WTC11 (cell line): Measurements from ENCODE around the gene RTN4. TPM values are rescaled to one million over a fixed set of nuclear protein-coding genes. Genes with fewer than 3 reads are reported as not detected.

Source experiments
- ATAC-seq: fragments of 200-7000 bp; cut with Tn5 transposase; 2 replicates; pipeline ENCODE4 v1.10.0; 2021; ENCODE audit warnings: mild to moderate bottlenecking, moderate library complexity
- CTCF ChIA-PET: fragments of 300-600 bp; sonication (Branson Sonifier 250); formaldehyde crosslinking; loops from one replicate; lab custom pipeline; 2021; ENCODE audit warnings: antibody characterized with exemption; lab: Charles Lee
- POLR2A ChIA-PET: fragments of 350-600 bp; sonication (Branson Sonifier 250); formaldehyde crosslinking; loops from one replicate; lab custom pipeline; 2021; ENCODE audit warnings: antibody characterized with exemption; lab: Charles Lee
- DNase-seq: peaks from one replicate; pipeline ENCODE4 v3.0.0; 2021; ENCODE audit warnings: low spot score
- H3K27ac Mint-ChIP-seq: 2 replicates; pipeline ENCODE4 v1.8.0; 2021; ENCODE audit warnings: mixed read lengths
- H3K27me3 Mint-ChIP-seq: 2 replicates; pipeline ENCODE4 v1.8.0; 2021; ENCODE audit warnings: low read depth, mild to moderate bottlenecking, moderate library complexity, mixed read lengths
- H3K36me3 Mint-ChIP-seq: 2 replicates; pipeline ENCODE4 v1.8.0; 2021; ENCODE audit warnings: mixed read lengths
- H3K4me1 Mint-ChIP-seq: 2 replicates; pipeline ENCODE4 v1.8.0; 2022; ENCODE audit warnings: mixed read lengths
- H3K4me3 Mint-ChIP-seq: 2 replicates; pipeline ENCODE4 v1.8.0; 2021; ENCODE audit warnings: mild to moderate bottlenecking, moderate library complexity, mixed read lengths
- H3K9me3 Mint-ChIP-seq: 2 replicates; pipeline ENCODE4 v1.8.0; 2021; ENCODE audit warnings: mixed read lengths
- AFF4 ChIP-seq: sonication (generic); formaldehyde crosslinking; IDR thresholded peaks from 2 replicates; pipeline ENCODE4 v1.8.1; 2023; ENCODE audit warnings: mild to moderate bottlenecking, missing genetic modification reagents, borderline replicate concordance
- E2F4 ChIP-seq: sonication (generic); formaldehyde crosslinking; IDR thresholded peaks from 2 replicates; pipeline ENCODE4 v1.8.1; 2022; ENCODE audit warnings: low read depth, mild to moderate bottlenecking, moderate library complexity, missing genetic modification reagents, borderline replicate concordance
- MLX ChIP-seq: sonication (generic); formaldehyde crosslinking; IDR thresholded peaks from 2 replicates; pipeline ENCODE4 v1.8.1; 2023; ENCODE audit warnings: mild to moderate bottlenecking, missing genetic modification reagents, moderate library complexity
- NFATC4 ChIP-seq: fragments of 250-450 bp; sonication (Bioruptor Pico); IDR thresholded peaks from 2 replicates; pipeline ENCODE4 v1.9.0; 2021; ENCODE audit warnings: mild to moderate bottlenecking
- SP1 ChIP-seq: sonication (generic); formaldehyde crosslinking; conservative IDR thresholded peaks from 2 replicates; pipeline ENCODE4 v1.8.1; 2022; ENCODE audit warnings: missing genetic modification reagents
- USF2 ChIP-seq: sonication (generic); formaldehyde crosslinking; IDR thresholded peaks from 2 replicates; pipeline ENCODE4 v1.8.1; 2023; ENCODE audit warnings: mild to moderate bottlenecking, missing genetic modification reagents, moderate library complexity
- ZBTB21 ChIP-seq: sonication (generic); formaldehyde crosslinking; IDR thresholded peaks from 2 replicates; pipeline ENCODE4 v1.8.1; 2023; ENCODE audit warnings: mild to moderate bottlenecking, missing genetic modification reagents, borderline replicate concordance
- ZNF121 ChIP-seq: sonication (generic); formaldehyde crosslinking; IDR thresholded peaks from 2 replicates; pipeline ENCODE4 v1.8.0; 2023; ENCODE audit warnings: missing genetic modification reagents
- ZNF232 ChIP-seq: sonication (generic); formaldehyde crosslinking; IDR thresholded peaks from 2 replicates; pipeline ENCODE4 v1.8.0; 2022; ENCODE audit warnings: mild to moderate bottlenecking, missing genetic modification reagents
- ZNF317 ChIP-seq: sonication (generic); formaldehyde crosslinking; IDR thresholded peaks from 2 replicates; pipeline ENCODE4 v1.8.1; 2023; ENCODE audit warnings: low read depth, mild to moderate bottlenecking, moderate library complexity, missing genetic modification reagents, borderline replicate concordance
- ZNF416 ChIP-seq: fragments of 250-450 bp; sonication (Bioruptor Pico); IDR thresholded peaks from 2 replicates; pipeline ENCODE4 v1.9.0; 2021; ENCODE audit warnings: mild to moderate bottlenecking, inconsistent platforms
- ZNF671 ChIP-seq: fragments of 250-450 bp; sonication (Bioruptor Pico); IDR thresholded peaks from 2 replicates; pipeline ENCODE4 v1.8.0; 2021; ENCODE audit warnings: mild to moderate bottlenecking
- total RNA-seq: library from RNA; stranded (reverse); gene quantifications from 3 replicates; pipeline ENCODE4 v1.2.3, GENCODE V29; 2021
- TF ChIP-seq, protein P1 (sequence below): fragments of 250-450 bp; sonication (Bioruptor Pico); IDR thresholded peaks from 2 replicates; pipeline ENCODE4 v1.9.0; 2021; ENCODE audit warnings: moderate library complexity, mild to moderate bottlenecking, inconsistent platforms, borderline replicate concordance
- TF ChIP-seq, protein P2 (sequence below): sonication (generic); formaldehyde crosslinking; IDR thresholded peaks from 2 replicates; pipeline ENCODE4 v1.8.1; 2022; ENCODE audit warnings: missing genetic modification reagents, borderline replicate concordance
- TF ChIP-seq, protein P3 (sequence below): fragments of 250-450 bp; sonication (Bioruptor Pico); conservative IDR thresholded peaks from 2 replicates; pipeline ENCODE4 v1.9.0; 2021; ENCODE audit warnings: mild to moderate bottlenecking
- TF ChIP-seq, protein P4 (sequence below): sonication (generic); formaldehyde crosslinking; IDR thresholded peaks from 2 replicates; pipeline ENCODE4 v1.8.0; 2023; ENCODE audit warnings: missing genetic modification reagents
- TF ChIP-seq, protein P5 (sequence below): fragments of 250-450 bp; sonication (Bioruptor Pico); IDR thresholded peaks from 2 replicates; pipeline ENCODE4 v1.9.0; 2021; ENCODE audit warnings: mild to moderate bottlenecking
- TF ChIP-seq, protein P6 (sequence below): fragments of 250-450 bp; sonication (Bioruptor Pico); IDR thresholded peaks from 2 replicates; pipeline ENCODE4 v1.9.0; 2021; ENCODE audit warnings: mild to moderate bottlenecking, borderline replicate concordance

Gene RTN4
- total RNA-seq, 1 experiment from 2014 or later, result 202 TPM

DNA sequence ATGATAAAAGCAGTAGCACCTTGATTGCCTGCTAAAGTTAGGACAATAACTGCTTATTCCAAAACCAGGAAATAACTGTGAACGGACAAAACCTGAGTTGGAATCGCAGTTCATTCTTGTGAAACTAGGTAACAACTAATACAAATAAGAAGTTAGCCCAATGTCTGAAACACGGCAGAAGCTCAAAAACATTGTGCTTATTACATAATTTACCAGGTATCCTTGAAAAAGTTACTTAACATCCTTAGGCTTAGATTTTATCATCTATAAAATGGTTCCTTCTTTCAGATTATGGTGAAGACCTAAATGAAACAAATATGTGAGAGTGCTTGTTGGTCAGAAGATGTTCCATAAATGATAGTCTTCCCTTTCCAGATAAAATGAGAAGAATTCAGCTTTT lies 32.4 kb downstream of the RTN4 start:
- TF ChIP-seq, protein P1, sequence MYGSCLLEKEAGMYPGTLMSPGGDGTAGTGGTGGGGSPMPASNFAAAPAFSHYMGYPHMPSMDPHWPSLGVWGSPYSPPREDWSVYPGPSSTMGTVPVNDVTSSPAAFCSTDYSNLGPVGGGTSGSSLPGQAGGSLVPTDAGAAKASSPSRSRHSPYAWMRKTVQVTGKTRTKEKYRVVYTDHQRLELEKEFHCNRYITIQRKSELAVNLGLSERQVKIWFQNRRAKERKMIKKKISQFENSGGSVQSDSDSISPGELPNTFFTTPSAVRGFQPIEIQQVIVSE (CRISPR knock-in tag), result no peak
- no peak for TF ChIP-seq ZNF416 (CRISPR knock-in tag)
- TF ChIP-seq ZNF671 (CRISPR knock-in tag), result no peak
- TF ChIP-seq, protein P2, sequence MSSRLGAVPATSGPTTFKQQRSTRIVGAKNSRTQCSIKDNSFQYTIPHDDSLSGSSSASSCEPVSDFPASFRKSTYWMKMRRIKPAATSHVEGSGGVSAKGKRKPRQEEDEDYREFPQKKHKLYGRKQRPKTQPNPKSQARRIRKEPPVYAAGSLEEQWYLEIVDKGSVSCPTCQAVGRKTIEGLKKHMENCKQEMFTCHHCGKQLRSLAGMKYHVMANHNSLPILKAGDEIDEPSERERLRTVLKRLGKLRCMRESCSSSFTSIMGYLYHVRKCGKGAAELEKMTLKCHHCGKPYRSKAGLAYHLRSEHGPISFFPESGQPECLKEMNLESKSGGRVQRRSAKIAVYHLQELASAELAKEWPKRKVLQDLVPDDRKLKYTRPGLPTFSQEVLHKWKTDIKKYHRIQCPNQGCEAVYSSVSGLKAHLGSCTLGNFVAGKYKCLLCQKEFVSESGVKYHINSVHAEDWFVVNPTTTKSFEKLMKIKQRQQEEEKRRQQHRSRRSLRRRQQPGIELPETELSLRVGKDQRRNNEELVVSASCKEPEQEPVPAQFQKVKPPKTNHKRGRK, result no peak
- no peak for TF ChIP-seq ZBTB21 (CRISPR knock-in tag)
- TF ChIP-seq ZNF317 (CRISPR knock-in tag), result no peak
- TF ChIP-seq AFF4 (CRISPR knock-in tag), result no peak
- TF ChIP-seq ZNF232, result no peak
- no peak for TF ChIP-seq SP1
- TF ChIP-seq, protein P3, sequence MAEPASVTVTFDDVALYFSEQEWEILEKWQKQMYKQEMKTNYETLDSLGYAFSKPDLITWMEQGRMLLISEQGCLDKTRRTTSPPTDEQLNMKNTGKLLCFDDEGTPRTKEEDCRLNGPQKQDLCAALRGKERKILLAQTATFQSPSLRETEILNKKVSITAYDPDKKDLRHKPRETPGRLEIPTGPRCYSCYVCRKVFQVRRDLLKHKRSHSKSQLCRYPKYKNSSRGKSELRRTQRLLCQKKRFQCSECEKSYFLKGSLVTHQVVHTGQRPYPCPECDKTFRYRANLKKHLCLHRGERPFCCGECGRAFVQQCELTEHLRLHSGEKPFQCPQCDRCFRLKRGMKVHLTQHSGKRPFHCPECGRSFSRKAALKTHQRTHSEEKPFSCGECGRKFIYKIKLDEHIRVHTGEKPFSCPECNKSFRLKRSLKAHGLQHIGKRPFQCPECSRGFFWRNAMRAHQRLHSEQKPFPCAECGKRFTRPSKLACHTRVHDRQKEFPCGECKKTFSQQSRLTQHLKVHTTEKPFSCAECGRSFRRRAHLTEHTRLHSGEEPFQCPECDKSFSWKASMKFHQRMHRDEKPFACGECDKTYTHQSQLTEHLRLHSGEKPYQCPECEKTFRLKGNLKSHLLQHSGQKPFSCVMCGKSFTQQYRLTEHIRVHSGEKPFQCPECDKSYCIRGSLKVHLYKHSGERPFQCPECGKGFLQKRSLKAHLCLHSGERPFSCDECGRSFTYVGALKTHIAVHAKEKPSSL, result no peak
- TF ChIP-seq, protein P4, sequence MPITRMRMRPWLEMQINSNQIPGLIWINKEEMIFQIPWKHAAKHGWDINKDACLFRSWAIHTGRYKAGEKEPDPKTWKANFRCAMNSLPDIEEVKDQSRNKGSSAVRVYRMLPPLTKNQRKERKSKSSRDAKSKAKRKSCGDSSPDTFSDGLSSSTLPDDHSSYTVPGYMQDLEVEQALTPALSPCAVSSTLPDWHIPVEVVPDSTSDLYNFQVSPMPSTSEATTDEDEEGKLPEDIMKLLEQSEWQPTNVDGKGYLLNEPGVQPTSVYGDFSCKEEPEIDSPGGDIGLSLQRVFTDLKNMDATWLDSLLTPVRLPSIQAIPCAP (CRISPR knock-in tag), result no peak
- TF ChIP-seq USF2 (CRISPR knock-in tag), result no peak
- no peaks in the 10 kb centered on the region for H3K9me3 Mint-ChIP-seq
- H3K36me3 Mint-ChIP-seq, result no peaks in the 10 kb centered on the region
- no peak overlapping the region for H3K4me3 Mint-ChIP-seq
- no peak for DNase-seq
- CTCF ChIA-PET, result no interaction called here
- peaks cover 64% of the 10 kb centered on the region for H3K4me1 Mint-ChIP-seq
- POLR2A ChIA-PET, result no interaction called here
- H3K27me3 Mint-ChIP-seq, result no peaks in the 10 kb centered on the region
- ATAC-seq, result no peak
- H3K27ac Mint-ChIP-seq, result peak overlapping the region; percentile 64

DNA sequence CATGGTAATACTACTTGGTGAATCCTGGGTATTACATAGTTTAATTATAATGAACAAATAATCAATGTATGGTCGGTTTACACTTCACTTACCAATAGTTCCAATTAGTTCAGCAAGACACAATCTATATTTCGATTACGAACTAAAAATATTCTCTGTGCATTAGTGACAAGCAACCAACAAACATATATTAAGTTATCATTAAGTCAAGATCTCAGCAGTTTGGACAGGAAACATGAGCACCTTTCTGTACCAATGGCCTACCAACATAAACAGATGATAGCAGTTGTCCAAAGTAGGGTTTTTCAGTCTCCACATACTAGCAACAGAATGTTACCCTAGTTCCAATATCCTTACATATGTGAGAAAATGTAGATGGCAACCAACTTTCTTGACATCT lies 32.8 kb downstream of the RTN4 start:
- no peak for ATAC-seq
- H3K4me3 Mint-ChIP-seq, result no peak overlapping the region
- peaks cover 68% of the 10 kb centered on the region for H3K4me1 Mint-ChIP-seq
- no peaks in the 10 kb centered on the region for H3K36me3 Mint-ChIP-seq
- CTCF ChIA-PET, result no interaction called here
- no peaks in the 10 kb centered on the region for H3K27me3 Mint-ChIP-seq
- POLR2A ChIA-PET, result no interaction called here
- H3K27ac Mint-ChIP-seq, result no peak overlapping the region
- H3K9me3 Mint-ChIP-seq, result no peaks in the 10 kb centered on the region
- DNase-seq, result no peak
- TF ChIP-seq, protein P5, sequence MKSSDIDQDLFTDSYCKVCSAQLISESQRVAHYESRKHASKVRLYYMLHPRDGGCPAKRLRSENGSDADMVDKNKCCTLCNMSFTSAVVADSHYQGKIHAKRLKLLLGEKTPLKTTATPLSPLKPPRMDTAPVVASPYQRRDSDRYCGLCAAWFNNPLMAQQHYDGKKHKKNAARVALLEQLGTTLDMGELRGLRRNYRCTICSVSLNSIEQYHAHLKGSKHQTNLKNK (CRISPR knock-in tag), result no peak
- TF ChIP-seq NFATC4 (no peak), ZNF121 (CRISPR knock-in tag) (no peak), MLX (CRISPR knock-in tag) (no peak), E2F4 (CRISPR knock-in tag) (no peak)
- TF ChIP-seq, protein P6, sequence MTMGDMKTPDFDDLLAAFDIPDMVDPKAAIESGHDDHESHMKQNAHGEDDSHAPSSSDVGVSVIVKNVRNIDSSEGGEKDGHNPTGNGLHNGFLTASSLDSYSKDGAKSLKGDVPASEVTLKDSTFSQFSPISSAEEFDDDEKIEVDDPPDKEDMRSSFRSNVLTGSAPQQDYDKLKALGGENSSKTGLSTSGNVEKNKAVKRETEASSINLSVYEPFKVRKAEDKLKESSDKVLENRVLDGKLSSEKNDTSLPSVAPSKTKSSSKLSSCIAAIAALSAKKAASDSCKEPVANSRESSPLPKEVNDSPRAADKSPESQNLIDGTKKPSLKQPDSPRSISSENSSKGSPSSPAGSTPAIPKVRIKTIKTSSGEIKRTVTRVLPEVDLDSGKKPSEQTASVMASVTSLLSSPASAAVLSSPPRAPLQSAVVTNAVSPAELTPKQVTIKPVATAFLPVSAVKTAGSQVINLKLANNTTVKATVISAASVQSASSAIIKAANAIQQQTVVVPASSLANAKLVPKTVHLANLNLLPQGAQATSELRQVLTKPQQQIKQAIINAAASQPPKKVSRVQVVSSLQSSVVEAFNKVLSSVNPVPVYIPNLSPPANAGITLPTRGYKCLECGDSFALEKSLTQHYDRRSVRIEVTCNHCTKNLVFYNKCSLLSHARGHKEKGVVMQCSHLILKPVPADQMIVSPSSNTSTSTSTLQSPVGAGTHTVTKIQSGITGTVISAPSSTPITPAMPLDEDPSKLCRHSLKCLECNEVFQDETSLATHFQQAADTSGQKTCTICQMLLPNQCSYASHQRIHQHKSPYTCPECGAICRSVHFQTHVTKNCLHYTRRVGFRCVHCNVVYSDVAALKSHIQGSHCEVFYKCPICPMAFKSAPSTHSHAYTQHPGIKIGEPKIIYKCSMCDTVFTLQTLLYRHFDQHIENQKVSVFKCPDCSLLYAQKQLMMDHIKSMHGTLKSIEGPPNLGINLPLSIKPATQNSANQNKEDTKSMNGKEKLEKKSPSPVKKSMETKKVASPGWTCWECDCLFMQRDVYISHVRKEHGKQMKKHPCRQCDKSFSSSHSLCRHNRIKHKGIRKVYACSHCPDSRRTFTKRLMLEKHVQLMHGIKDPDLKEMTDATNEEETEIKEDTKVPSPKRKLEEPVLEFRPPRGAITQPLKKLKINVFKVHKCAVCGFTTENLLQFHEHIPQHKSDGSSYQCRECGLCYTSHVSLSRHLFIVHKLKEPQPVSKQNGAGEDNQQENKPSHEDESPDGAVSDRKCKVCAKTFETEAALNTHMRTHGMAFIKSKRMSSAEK (CRISPR knock-in tag), result no peak
